K562 (cell line): Measurements from ENCODE around the gene SAT2. TPM values are rescaled to one million over a fixed set of nuclear protein-coding genes. Genes with fewer than 3 reads are reported as not detected.
A peak's percentile ranks its signal among the peaks of the same experiment; 100 is the strongest.

Experiments
- ARHGAP35 ChIP-seq: fragments of 450-650 bp; IDR thresholded peaks from 2 replicates; pipeline ENCODE4 v1.6.1; 2018; ENCODE audit not compliant: partially characterized antibody
- BRD4 ChIP-seq: fragments of 200-600 bp; sonication (generic); IDR thresholded peaks from 2 replicates; pipeline ENCODE4 v1.6.1; 2017; ENCODE audit warnings: inconsistent platforms
- DDX20 ChIP-seq: fragments of 450-650 bp; IDR thresholded peaks from 2 replicates; pipeline ENCODE4 v1.6.1; 2016; ENCODE audit warnings: missing genetic modification characterization, low read depth, mild to moderate bottlenecking, missing compliant biosample characterization, moderate library complexity
- GABPA ChIP-seq: fragments of 200-800 bp; sonication (Bioruptor generic); conservative IDR thresholded peaks from 2 replicates; pipeline ENCODE4 v1.6.1; 2016; ENCODE audit warnings: low read depth, missing genetic modification characterization, missing compliant biosample characterization
- KDM1A ChIP-seq, 2 experiments: fragments of 450-650 bp; IDR thresholded peaks; 2 replicates each; pipeline ENCODE4 v1.6.1; 2016; ENCODE audit warnings: mild to moderate bottlenecking in 2 of 2
- KDM4B ChIP-seq, 2 experiments: fragments of 450-650 bp in 1 of 2; sonication (generic) in 1 of 2; IDR thresholded peaks; 2 replicates each; pipeline ENCODE4 v1.6.1; 2016 to 2017; ENCODE audit warnings: borderline replicate concordance in 2 of 2, antibody characterized with exemption in 1 of 2, low read depth in 1 of 2, mild to moderate bottlenecking in 1 of 2
- MAFK ChIP-seq: IDR thresholded peaks from 2 replicates; pipeline ENCODE4 v1.6.1; 2011; ENCODE audit warnings: low read length, improper control_type of control experiment
- NFE2L1 ChIP-seq: fragments of 450-650 bp; IDR thresholded peaks from 2 replicates; pipeline ENCODE4 v1.6.1; 2016; ENCODE audit warnings: missing genetic modification characterization, low read depth, mild to moderate bottlenecking, missing compliant biosample characterization, moderate library complexity, borderline replicate concordance
- NONO ChIP-seq, 2 experiments: fragments of 200-400 bp in 1 of 2; fragments of 450-650 bp in 1 of 2; formaldehyde crosslinking in 1 of 2; IDR thresholded peaks; 2 replicates each; pipeline ENCODE4 v1.6.1; 2017; ENCODE audit warnings: low read depth in 2 of 2, mild to moderate bottlenecking in 2 of 2, moderate library complexity in 2 of 2, low read length in 1 of 2
- NR2C1 ChIP-seq, 2 experiments: fragments of 450-650 bp; IDR thresholded peaks; 2 replicates each; pipeline ENCODE4 v1.6.1; 2017; ENCODE audit warnings: mild to moderate bottlenecking in 2 of 2, antibody characterized with exemption in 1 of 2, inconsistent platforms in 1 of 2, missing compliant biosample characterization in 1 of 2, missing genetic modification characterization in 1 of 2
- TEAD4 ChIP-seq, 2 experiments: sonication (generic) in 1 of 2; formaldehyde crosslinking in 1 of 2; IDR thresholded peaks; 2 replicates each; pipeline versions ENCODE4 v1.6.1 to v1.8.0; 2012 to 2022; ENCODE audit warnings: borderline replicate concordance in 1 of 2, inconsistent platforms in 1 of 2, low read length in 1 of 2, mild to moderate bottlenecking in 1 of 2, missing genetic modification reagents in 1 of 2
- TGIF2 ChIP-seq: sonication (generic); formaldehyde crosslinking; IDR thresholded peaks from 2 replicates; pipeline ENCODE4 v1.8.1; 2022; ENCODE audit warnings: mild to moderate bottlenecking, missing genetic modification reagents, moderate library complexity
- ZC3H11A ChIP-seq: IDR thresholded peaks from 2 replicates; pipeline ENCODE4 v1.6.1; 2012; ENCODE audit warnings: low read depth, low read length, improper control_type of control experiment
- ZNF134 ChIP-seq: fragments of 250-450 bp; sonication (Bioruptor Pico); conservative IDR thresholded peaks from 2 replicates; pipeline ENCODE4 v1.4.0; 2020
- ZNF316 ChIP-seq: fragments of 450-650 bp; IDR thresholded peaks from 2 replicates; pipeline ENCODE4 v1.6.1; 2016
- ZNF354B ChIP-seq: fragments of 250-450 bp; sonication (Bioruptor Pico); IDR thresholded peaks from 2 replicates; pipeline ENCODE4 v1.4.0; 2020
- polyA plus RNA-seq, 8 experiments: library from polyadenylated mRNA; depleted of rRNA in 4 of 8; stranded (reverse) in 5 of 8; unstranded in 3 of 8; fragments of >200 nt; fragmentation: Nextera tagmentation in 2 of 8; fragmentation: Illumina TruSeq in 1 of 8; extraction: Ambion mirVana in 2 of 8; extraction: Trizol in 1 of 8; gene quantifications; 2 replicates each; pipeline versions ENCODE4 v1.2.1 to v1.2.3, GENCODE V29; 2011 to 2014; ENCODE audit warnings: inconsistent platforms in 1 of 8, missing spikeins in 1 of 8
- total RNA-seq, 7 experiments: library from RNA; depleted of rRNA in 6 of 7; stranded (reverse); fragments of >200 nt in 6 of 7; fragmentation: Illumina TruSeq in 2 of 7; extraction: Trizol in 2 of 7; gene quantifications; 2 replicates each; pipeline versions ENCODE4 v1.2.1 to v1.2.3, GENCODE V29; 2011 to 2021; ENCODE audit warnings: low replicate concordance in 1 of 7
- TF ChIP-seq, protein P1 (sequence below): fragments of 450-650 bp; formaldehyde crosslinking; IDR thresholded peaks from 2 replicates; pipeline ENCODE4 v1.4.0; 2022; ENCODE audit warnings: missing genetic modification characterization
- TF ChIP-seq, protein P2 (sequence below), 2 experiments: fragments of 450-650 bp in 1 of 2; IDR thresholded peaks; 2 replicates each; pipeline ENCODE4 v1.6.1; 2011 to 2017; ENCODE audit warnings: low read depth in 2 of 2, antibody characterized with exemption in 1 of 2, borderline replicate concordance in 1 of 2, low read length in 1 of 2, mild to moderate bottlenecking in 1 of 2, mixed read lengths in 1 of 2; ENCODE audit not compliant: control insufficient read depth in 1 of 2
- TF ChIP-seq, protein P3 (sequence below): fragments of 450-650 bp; IDR thresholded peaks from 2 replicates; pipeline ENCODE4 v1.6.1; 2016; ENCODE audit warnings: mild to moderate bottlenecking

The SAT2 gene
- total and polyA plus RNA-seq, 9 of the 15 experiments (the other 6 are each of a cell fraction or from before 2014, with no cell fraction given) = 2.0 to 8.0 (median 5.3) TPM

DNA sequence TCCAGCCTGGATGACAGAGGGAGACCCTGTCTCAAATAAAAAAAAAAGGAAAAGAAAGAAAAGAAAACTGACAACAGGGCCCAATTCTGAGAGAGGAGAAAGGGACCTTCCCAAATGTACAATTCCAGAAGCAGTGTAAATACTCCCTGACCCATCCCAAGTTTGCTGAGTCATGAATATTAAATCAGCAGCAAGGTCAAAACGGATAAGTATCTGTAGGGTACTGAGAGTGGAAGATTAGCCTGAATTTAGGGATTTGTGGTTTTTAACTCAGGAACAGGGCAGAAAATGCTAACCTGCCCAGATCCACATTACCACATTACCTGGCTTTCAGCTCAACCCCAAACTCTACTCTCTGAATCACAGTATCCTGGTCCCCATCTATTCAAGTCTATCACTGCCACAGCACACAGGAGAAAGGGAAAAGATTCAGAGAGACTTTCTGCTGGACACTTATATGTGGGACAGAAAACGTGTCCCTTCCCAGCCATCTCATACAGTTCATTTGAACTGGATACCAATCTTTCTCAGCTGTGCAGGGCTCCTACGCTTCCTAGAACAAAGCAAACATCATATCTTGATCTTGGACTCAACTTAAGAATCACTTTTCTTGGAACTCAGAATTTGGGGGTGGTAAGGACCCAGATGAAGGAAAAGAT is 15.9 kb downstream of the SAT2 start (continued):
- TF ChIP-seq, protein P1, sequence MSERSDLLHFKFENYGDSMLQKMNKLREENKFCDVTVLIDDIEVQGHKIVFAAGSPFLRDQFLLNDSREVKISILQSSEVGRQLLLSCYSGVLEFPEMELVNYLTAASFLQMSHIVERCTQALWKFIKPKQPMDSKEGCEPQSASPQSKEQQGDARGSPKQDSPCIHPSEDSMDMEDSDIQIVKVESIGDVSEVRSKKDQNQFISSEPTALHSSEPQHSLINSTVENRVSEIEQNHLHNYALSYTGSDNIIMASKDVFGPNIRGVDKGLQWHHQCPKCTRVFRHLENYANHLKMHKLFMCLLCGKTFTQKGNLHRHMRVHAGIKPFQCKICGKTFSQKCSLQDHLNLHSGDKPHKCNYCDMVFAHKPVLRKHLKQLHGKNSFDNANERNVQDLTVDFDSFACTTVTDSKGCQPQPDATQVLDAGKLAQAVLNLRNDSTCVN = no peak
- TF ChIP-seq NFE2L1 (tag) = peak; percentile 72; the same call in 1 of the 2 replicates
- TF ChIP-seq ZNF354B (CRISPR knock-in tag) = no peak
- TF ChIP-seq ARHGAP35 = no peak
- TF ChIP-seq TGIF2 (CRISPR knock-in tag) = no peak
- peak; percentile 96 for TF ChIP-seq MAFK
- no peak for TF ChIP-seq KDM4B (IDR thresholded peaks at IDR 0.05; ENCODE audit: borderline replicate concordance in 2 of 2, low read depth in 1 of 2)
- TF ChIP-seq ZNF134 (CRISPR knock-in tag) = no peak
- TF ChIP-seq NONO (IDR thresholded peaks at IDR 0.05; ENCODE audit: low read depth in 2 of 2, low read length in 1 of 2) = no peak
- TF ChIP-seq, protein P2, sequence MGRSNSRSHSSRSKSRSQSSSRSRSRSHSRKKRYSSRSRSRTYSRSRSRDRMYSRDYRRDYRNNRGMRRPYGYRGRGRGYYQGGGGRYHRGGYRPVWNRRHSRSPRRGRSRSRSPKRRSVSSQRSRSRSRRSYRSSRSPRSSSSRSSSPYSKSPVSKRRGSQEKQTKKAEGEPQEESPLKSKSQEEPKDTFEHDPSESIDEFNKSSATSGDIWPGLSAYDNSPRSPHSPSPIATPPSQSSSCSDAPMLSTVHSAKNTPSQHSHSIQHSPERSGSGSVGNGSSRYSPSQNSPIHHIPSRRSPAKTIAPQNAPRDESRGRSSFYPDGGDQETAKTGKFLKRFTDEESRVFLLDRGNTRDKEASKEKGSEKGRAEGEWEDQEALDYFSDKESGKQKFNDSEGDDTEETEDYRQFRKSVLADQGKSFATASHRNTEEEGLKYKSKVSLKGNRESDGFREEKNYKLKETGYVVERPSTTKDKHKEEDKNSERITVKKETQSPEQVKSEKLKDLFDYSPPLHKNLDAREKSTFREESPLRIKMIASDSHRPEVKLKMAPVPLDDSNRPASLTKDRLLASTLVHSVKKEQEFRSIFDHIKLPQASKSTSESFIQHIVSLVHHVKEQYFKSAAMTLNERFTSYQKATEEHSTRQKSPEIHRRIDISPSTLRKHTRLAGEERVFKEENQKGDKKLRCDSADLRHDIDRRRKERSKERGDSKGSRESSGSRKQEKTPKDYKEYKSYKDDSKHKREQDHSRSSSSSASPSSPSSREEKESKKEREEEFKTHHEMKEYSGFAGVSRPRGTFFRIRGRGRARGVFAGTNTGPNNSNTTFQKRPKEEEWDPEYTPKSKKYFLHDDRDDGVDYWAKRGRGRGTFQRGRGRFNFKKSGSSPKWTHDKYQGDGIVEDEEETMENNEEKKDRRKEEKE (IDR thresholded peaks at IDR 0.05; ENCODE audit: borderline replicate concordance in 1 of 2, control insufficient read depth in 1 of 2, low read depth in 2 of 2, low read length in 1 of 2) = no peak
- no peak for TF ChIP-seq ZC3H11A
- peak; percentile 95 for TF ChIP-seq KDM1A (IDR thresholded peaks at IDR 0.05)
- TF ChIP-seq GABPA (tag) = no peak
- TF ChIP-seq DDX20 (tag) = no peak
- peak; percentile 99 for TF ChIP-seq ZNF316
- TF ChIP-seq BRD4 = no peak
- peak; percentile 29; the same call in 1 of the 2 replicates for TF ChIP-seq TEAD4 (IDR thresholded peaks at IDR 0.05; ENCODE audit: low read length)
- TF ChIP-seq TEAD4 (CRISPR knock-in tag; IDR thresholded peaks at IDR 0.05; ENCODE audit: borderline replicate concordance) = no peak
- TF ChIP-seq NR2C1 (IDR thresholded peaks at IDR 0.05) = no peak
- peak; percentile 48; the same call in 1 of the 2 replicates for TF ChIP-seq NR2C1 (tag; IDR thresholded peaks at IDR 0.05)
- TF ChIP-seq, protein P3, sequence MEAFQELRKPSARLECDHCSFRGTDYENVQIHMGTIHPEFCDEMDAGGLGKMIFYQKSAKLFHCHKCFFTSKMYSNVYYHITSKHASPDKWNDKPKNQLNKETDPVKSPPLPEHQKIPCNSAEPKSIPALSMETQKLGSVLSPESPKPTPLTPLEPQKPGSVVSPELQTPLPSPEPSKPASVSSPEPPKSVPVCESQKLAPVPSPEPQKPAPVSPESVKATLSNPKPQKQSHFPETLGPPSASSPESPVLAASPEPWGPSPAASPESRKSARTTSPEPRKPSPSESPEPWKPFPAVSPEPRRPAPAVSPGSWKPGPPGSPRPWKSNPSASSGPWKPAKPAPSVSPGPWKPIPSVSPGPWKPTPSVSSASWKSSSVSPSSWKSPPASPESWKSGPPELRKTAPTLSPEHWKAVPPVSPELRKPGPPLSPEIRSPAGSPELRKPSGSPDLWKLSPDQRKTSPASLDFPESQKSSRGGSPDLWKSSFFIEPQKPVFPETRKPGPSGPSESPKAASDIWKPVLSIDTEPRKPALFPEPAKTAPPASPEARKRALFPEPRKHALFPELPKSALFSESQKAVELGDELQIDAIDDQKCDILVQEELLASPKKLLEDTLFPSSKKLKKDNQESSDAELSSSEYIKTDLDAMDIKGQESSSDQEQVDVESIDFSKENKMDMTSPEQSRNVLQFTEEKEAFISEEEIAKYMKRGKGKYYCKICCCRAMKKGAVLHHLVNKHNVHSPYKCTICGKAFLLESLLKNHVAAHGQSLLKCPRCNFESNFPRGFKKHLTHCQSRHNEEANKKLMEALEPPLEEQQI = no peak
